H1 (cell line): Measurements from ENCODE around the gene TSHZ2. TPM values are rescaled to one million over a fixed set of nuclear protein-coding genes. Genes with fewer than 3 reads are reported as not detected.

ENCODE experiments used
- CEBPB ChIP-seq: IDR thresholded peaks from 2 replicates; pipeline ENCODE4 v1.6.1; 2012; ENCODE audit warnings: low read depth, low read length
- EP300 ChIP-seq, 2 experiments: IDR thresholded peaks; 1 replicate in 1 of 2; 2 replicates in 1 of 2; pipeline ENCODE4 v1.6.1; 2011 to 2012; ENCODE audit warnings: low read depth in 2 of 2, low read length in 2 of 2, mild to moderate bottlenecking in 2 of 2, borderline replicate concordance in 1 of 2, inconsistent platforms in 1 of 2, moderate library complexity in 1 of 2
- KDM5A ChIP-seq: fragments of 200-600 bp; IDR thresholded peaks from 2 replicates; pipeline ENCODE4 v1.7.1; 2012; ENCODE audit warnings: mild to moderate bottlenecking, low read length, inconsistent platforms, mixed read lengths
- POLR2A ChIP-seq, 2 experiments: IDR thresholded peaks; 1 replicate in 1 of 2; 2 replicates in 1 of 2; pipeline ENCODE4 v1.6.1; 2011; ENCODE audit warnings: low read depth in 2 of 2, low read length in 2 of 2, mild to moderate bottlenecking in 2 of 2; ENCODE audit errors: control extremely low read depth in 1 of 2
- SRF ChIP-seq: IDR thresholded peaks from 2 replicates; pipeline ENCODE4 v1.6.1; 2011; ENCODE audit warnings: mild to moderate bottlenecking, low read depth, low read length, moderate library complexity
- polyA plus RNA-seq, 7 experiments: library from polyadenylated mRNA; depleted of rRNA in 3 of 7; stranded (reverse) in 5 of 7; unstranded in 2 of 7; fragments of >200 nt in 5 of 7; fragments of 200-250 nt in 2 of 7; gene quantifications; 1 replicate in 5 of 7; 2 replicates in 1 of 7; 4 replicates in 1 of 7; pipeline versions ENCODE4 v1.2.1 to v1.2.3, GENCODE V29; 2011 to 2013; ENCODE audit warnings: missing spikeins in 2 of 7, mixed read lengths in 2 of 7
- total RNA-seq: library from RNA; stranded (reverse); fragmentation: NEBNext Ultra II Directional; extraction: Animal tissue kit (Norgen Biotek cat#: 25700); gene quantifications from 2 replicates; pipeline ENCODE4 v1.2.1, GENCODE V29; 2021

TSHZ2 gene
- total and polyA plus RNA-seq, 2 of the 8 experiments (the other 6 are each of a cell fraction or from before 2014, with no cell fraction given): 0.14 to 0.30 TPM

DNA sequence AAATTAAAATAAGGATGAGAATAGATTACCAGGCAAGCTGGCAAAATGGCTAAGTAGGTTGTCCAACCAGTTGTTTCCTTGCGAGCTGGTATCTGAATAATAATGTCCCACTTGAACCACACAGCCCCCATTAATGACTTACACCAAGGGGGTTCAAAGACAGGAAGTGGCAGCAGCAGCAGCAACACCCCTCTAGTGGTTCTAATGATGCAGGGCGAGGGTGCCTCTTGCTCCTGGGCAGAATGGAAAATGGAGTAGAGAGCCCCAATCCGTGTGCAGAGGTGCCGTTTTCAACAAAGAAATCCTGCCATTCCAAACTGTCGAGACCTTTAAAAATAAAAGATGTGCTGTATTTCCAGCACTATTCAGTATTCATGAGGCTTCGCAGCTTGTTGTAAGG lies 218.1 kb downstream of the TSHZ2 start (continued):
- no peak for TF ChIP-seq EP300 (IDR thresholded peaks at IDR 0.05; ENCODE audit: borderline replicate concordance in 1 of 2, low read depth in 2 of 2, low read length in 2 of 2)
- no peak for TF ChIP-seq KDM5A
- TF ChIP-seq CEBPB: no peak
- TF ChIP-seq SRF: no peak
- no peak for TF ChIP-seq POLR2A (IDR thresholded peaks at IDR 0.05; ENCODE audit: control extremely low read depth in 1 of 2, low read depth in 2 of 2, low read length in 2 of 2)
